Keratinocyte (primary cell): ENCODE results near the gene CGAS.

ENCODE experiments used
- EZH2 ChIP-seq: IDR thresholded peaks from one replicate; pipeline ENCODE4 v1.6.1; 2012; ENCODE audit warnings: inconsistent platforms, mild to moderate bottlenecking, low read length, moderate library complexity
- TF ChIP-seq, protein P1 (sequence below), 3 experiments: IDR thresholded peaks in 1 of 3; conservative IDR thresholded peaks in 1 of 3; optimal IDR thresholded peaks in 1 of 3; 2 replicates in 2 of 3; 3 replicates in 1 of 3; pipeline versions ENCODE3 to v1.5.1; 2011; ENCODE audit warnings: low read length in 3 of 3, mild to moderate bottlenecking in 3 of 3, moderate library complexity in 2 of 3, control low read depth in 1 of 3, inconsistent platforms in 1 of 3; ENCODE audit not compliant: insufficient read depth in 2 of 3; ENCODE audit errors: extremely low read depth in 1 of 3

DNA sequence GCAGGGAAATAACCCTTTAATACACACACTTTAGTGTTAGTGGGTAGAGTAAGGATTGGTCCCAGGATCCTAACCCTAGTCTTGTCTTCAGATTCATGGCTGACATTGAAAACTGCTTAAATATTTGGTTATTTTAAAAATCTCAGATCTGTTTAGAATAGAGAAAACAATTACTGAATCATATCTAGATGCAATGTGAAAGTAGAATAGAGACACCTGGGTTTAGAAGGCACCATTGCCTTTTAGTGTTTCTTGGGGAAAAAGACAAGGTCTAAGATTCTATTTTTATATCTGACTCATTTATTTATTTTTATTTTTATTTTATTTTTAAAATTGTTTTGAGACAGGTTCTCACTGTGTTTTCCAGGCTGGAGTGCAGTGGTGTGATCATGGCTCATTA, 51.4 kb downstream of the CGAS start:
- TF ChIP-seq, protein P1, sequence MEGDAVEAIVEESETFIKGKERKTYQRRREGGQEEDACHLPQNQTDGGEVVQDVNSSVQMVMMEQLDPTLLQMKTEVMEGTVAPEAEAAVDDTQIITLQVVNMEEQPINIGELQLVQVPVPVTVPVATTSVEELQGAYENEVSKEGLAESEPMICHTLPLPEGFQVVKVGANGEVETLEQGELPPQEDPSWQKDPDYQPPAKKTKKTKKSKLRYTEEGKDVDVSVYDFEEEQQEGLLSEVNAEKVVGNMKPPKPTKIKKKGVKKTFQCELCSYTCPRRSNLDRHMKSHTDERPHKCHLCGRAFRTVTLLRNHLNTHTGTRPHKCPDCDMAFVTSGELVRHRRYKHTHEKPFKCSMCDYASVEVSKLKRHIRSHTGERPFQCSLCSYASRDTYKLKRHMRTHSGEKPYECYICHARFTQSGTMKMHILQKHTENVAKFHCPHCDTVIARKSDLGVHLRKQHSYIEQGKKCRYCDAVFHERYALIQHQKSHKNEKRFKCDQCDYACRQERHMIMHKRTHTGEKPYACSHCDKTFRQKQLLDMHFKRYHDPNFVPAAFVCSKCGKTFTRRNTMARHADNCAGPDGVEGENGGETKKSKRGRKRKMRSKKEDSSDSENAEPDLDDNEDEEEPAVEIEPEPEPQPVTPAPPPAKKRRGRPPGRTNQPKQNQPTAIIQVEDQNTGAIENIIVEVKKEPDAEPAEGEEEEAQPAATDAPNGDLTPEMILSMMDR (optimal IDR thresholded peaks at IDR 0.05 in 1 of 3, IDR thresholded peaks at IDR 0.05 in 1 of 3, conservative IDR thresholded peaks at IDR 0.05 in 1 of 3; ENCODE audit: extremely low read depth in 1 of 3, insufficient read depth in 2 of 3, low read length in 3 of 3), result no peak
- TF ChIP-seq EZH2, result no peak
